H9 (cell line): ENCODE results near the gene MEG3. TPM values are rescaled to one million over a fixed set of nuclear protein-coding genes. Genes with fewer than 3 reads are reported as not detected.
A peak's percentile ranks its signal among the peaks of the same experiment; 100 is the strongest.

Source experiments
- DNase-seq: peaks from one replicate; pipeline ENCODE4 v3.0.0-alpha.2; 2017
- H2AFZ ChIP-seq: one replicate; pipeline ENCODE4 v1.6.1; 2013; ENCODE audit warnings: mild to moderate bottlenecking, low read length, control low read depth, moderate library complexity
- H2AK5ac ChIP-seq: 2 replicates; pipeline ENCODE4 v1.6.1; 2013; ENCODE audit warnings: low read length, control low read depth, mixed read lengths; ENCODE audit not compliant: insufficient read length
- H2BK120ac ChIP-seq: one replicate; pipeline ENCODE4 v1.6.1; 2013; ENCODE audit warnings: low read depth, mild to moderate bottlenecking, low read length, control low read depth, inconsistent platforms; ENCODE audit not compliant: poor library complexity, severe bottlenecking
- H2BK12ac ChIP-seq: 2 replicates; pipeline ENCODE4 v1.6.1; 2013; ENCODE audit warnings: low read length, control low read depth, mixed read lengths, low read depth; ENCODE audit not compliant: insufficient read length
- H2BK15ac ChIP-seq: 2 replicates; pipeline ENCODE4 v1.6.1; 2013; ENCODE audit warnings: low read depth, low read length, control low read depth
- H2BK20ac ChIP-seq: one replicate; pipeline ENCODE4 v1.6.1; 2013; ENCODE audit warnings: low read depth, mild to moderate bottlenecking, low read length, control low read depth, inconsistent platforms; ENCODE audit not compliant: poor library complexity, severe bottlenecking
- H2BK5ac ChIP-seq: 2 replicates; pipeline ENCODE4 v1.6.1; 2013; ENCODE audit warnings: low read length, control low read depth, mixed read lengths; ENCODE audit not compliant: insufficient read length
- H3K14ac ChIP-seq: 2 replicates; pipeline ENCODE4 v1.6.1; 2013; ENCODE audit warnings: low read length, control low read depth; ENCODE audit not compliant: insufficient read depth
- H3K18ac ChIP-seq: 2 replicates; pipeline ENCODE4 v1.6.1; 2013; ENCODE audit warnings: low read depth, mild to moderate bottlenecking, mixed read lengths, low read length, control low read depth; ENCODE audit not compliant: insufficient read length
- H3K23ac ChIP-seq: 2 replicates; pipeline ENCODE4 v1.6.1; 2013; ENCODE audit warnings: low read length, control low read depth, mixed read lengths, low read depth; ENCODE audit not compliant: insufficient read length
- H3K23me2 ChIP-seq: 2 replicates; pipeline ENCODE4 v1.6.1; 2013; ENCODE audit warnings: low read depth, mild to moderate bottlenecking, mixed read lengths, low read length, control low read depth; ENCODE audit not compliant: insufficient read length, poor library complexity, severe bottlenecking
- H3K27ac ChIP-seq: 2 replicates; pipeline ENCODE4 v1.5.1; 2013; ENCODE audit warnings: low read length, control low read depth, mixed read lengths, low read depth; ENCODE audit not compliant: insufficient read length
- H3K27me3 ChIP-seq: 2 replicates; pipeline ENCODE4 v1.6.1; 2013; ENCODE audit warnings: low read length, control low read depth, inconsistent platforms; ENCODE audit not compliant: insufficient read depth
- H3K4ac ChIP-seq: 2 replicates; pipeline ENCODE4 v1.6.1; 2013; ENCODE audit warnings: low read depth, mild to moderate bottlenecking, control low read depth, inconsistent platforms, low read length, moderate library complexity
- H3K4me1 ChIP-seq: 2 replicates; pipeline ENCODE4 v1.6.1; 2013; ENCODE audit warnings: low read length, control low read depth, inconsistent platforms; ENCODE audit not compliant: insufficient read depth
- H3K4me2 ChIP-seq: 2 replicates; pipeline ENCODE4 v1.6.1; 2013; ENCODE audit warnings: low read length, control low read depth, mixed read lengths; ENCODE audit not compliant: insufficient read length, insufficient read depth
- H3K56ac ChIP-seq: 2 replicates; pipeline ENCODE4 v1.6.1; 2013; ENCODE audit warnings: low read depth, mild to moderate bottlenecking, mixed read lengths, low read length, control low read depth; ENCODE audit not compliant: insufficient read length
- H3K79me1 ChIP-seq: 2 replicates; pipeline ENCODE4 v1.6.1; 2013; ENCODE audit warnings: low read depth, mild to moderate bottlenecking, moderate library complexity, low read length, control low read depth, inconsistent platforms; ENCODE audit not compliant: insufficient read depth, poor library complexity, severe bottlenecking
- H3K79me2 ChIP-seq: 2 replicates; pipeline ENCODE4 v1.6.1; 2013; ENCODE audit warnings: low read length, control low read depth, inconsistent platforms; ENCODE audit not compliant: insufficient read depth
- H3K9ac ChIP-seq: 2 replicates; pipeline ENCODE4 v1.6.1; 2013; ENCODE audit warnings: low read length, control low read depth, mixed read lengths; ENCODE audit not compliant: insufficient read length; ENCODE audit errors: extremely low read depth
- H3K9me3 ChIP-seq: one replicate; pipeline ENCODE4 v1.6.1; 2013; ENCODE audit warnings: low read depth, low read length, inconsistent platforms; ENCODE audit not compliant: control insufficient read depth
- H3T11ph ChIP-seq: one replicate; pipeline ENCODE4 v1.6.1; 2013; ENCODE audit warnings: mild to moderate bottlenecking, low read length, control low read depth, inconsistent platforms
- H4K20me1 ChIP-seq: one replicate; pipeline ENCODE4 v1.6.1; 2013; ENCODE audit not compliant: control insufficient read depth, insufficient read length, insufficient read depth
- H4K5ac ChIP-seq: 2 replicates; pipeline ENCODE4 v1.6.1; 2013; ENCODE audit warnings: low read depth, mild to moderate bottlenecking, mixed read lengths, low read length, control low read depth; ENCODE audit not compliant: insufficient read length
- H4K8ac ChIP-seq: replicated peaks from 2 replicates; pipeline ENCODE4 v1.6.1; 2013; ENCODE audit warnings: low read length, control low read depth, mixed read lengths, low read depth; ENCODE audit not compliant: insufficient read length
- H4K91ac ChIP-seq: 2 replicates; pipeline ENCODE4 v1.6.1; 2013; ENCODE audit warnings: low read depth, mild to moderate bottlenecking, moderate library complexity, mixed read lengths, low read length, control low read depth; ENCODE audit not compliant: insufficient read length
- H3K27ac Mint-ChIP-seq, 3 experiments: 2 replicates in 2 of 3; 3 replicates in 1 of 3; pipeline ENCODE4 v1.8.0; 2020 to 2021; ENCODE audit warnings: mixed read lengths in 3 of 3, mild to moderate bottlenecking in 1 of 3, moderate library complexity in 1 of 3
- H3K27me3 Mint-ChIP-seq: 2 replicates; pipeline ENCODE4 v1.8.0; 2021; ENCODE audit warnings: low read depth, mild to moderate bottlenecking, moderate library complexity, mixed read lengths
- H3K36me3 Mint-ChIP-seq, 3 experiments: 2 replicates in 2 of 3; 3 replicates in 1 of 3; pipeline ENCODE4 v1.8.0; 2020 to 2021; ENCODE audit warnings: low read depth in 3 of 3, mixed read lengths in 3 of 3; ENCODE audit not compliant: insufficient read depth in 1 of 3
- H3K4me1 Mint-ChIP-seq, 2 experiments: 2 replicates each; pipeline ENCODE4 v1.8.0; 2020; ENCODE audit warnings: mixed read lengths in 2 of 2
- H3K4me3 Mint-ChIP-seq, 2 experiments: 2 replicates in 1 of 2; 3 replicates in 1 of 2; pipeline ENCODE4 v1.8.0; 2020 to 2021; ENCODE audit warnings: mild to moderate bottlenecking in 2 of 2, mixed read lengths in 2 of 2, moderate library complexity in 1 of 2
- H3K9me3 Mint-ChIP-seq, 2 experiments: 2 replicates in 1 of 2; 3 replicates in 1 of 2; pipeline ENCODE4 v1.8.0; 2020; ENCODE audit warnings: mild to moderate bottlenecking in 2 of 2, mixed read lengths in 2 of 2, moderate library complexity in 1 of 2
- WGBS: extraction: QIAGEN DNeasy Blood & Tissue Kit; methylation state at CpG from one replicate; pipeline ENCODE4 v1.1.7; 2013; ENCODE audit warnings: missing lambda C conversion rate, low lambda C conversion rate, mixed read lengths; ENCODE audit not compliant: insufficient read length; ENCODE audit errors: extremely low coverage; 5-methylcytosine and 5-hydroxymethylcytosine counted together
- total RNA-seq: library from RNA; stranded (reverse); gene quantifications from 2 replicates; pipeline ENCODE4 v1.2.1, GENCODE V29; 2021
- TF ChIP-seq, protein P1 (sequence below): fragments of 200-600 bp; sonication (generic); conservative IDR thresholded peaks from 3 replicates; pipeline ENCODE4 v1.8.0; 2021; ENCODE audit warnings: antibody characterized with exemption, mild to moderate bottlenecking

MEG3 gene
- total RNA-seq, 1 experiment from 2014 or later = 0.52 TPM

DNA sequence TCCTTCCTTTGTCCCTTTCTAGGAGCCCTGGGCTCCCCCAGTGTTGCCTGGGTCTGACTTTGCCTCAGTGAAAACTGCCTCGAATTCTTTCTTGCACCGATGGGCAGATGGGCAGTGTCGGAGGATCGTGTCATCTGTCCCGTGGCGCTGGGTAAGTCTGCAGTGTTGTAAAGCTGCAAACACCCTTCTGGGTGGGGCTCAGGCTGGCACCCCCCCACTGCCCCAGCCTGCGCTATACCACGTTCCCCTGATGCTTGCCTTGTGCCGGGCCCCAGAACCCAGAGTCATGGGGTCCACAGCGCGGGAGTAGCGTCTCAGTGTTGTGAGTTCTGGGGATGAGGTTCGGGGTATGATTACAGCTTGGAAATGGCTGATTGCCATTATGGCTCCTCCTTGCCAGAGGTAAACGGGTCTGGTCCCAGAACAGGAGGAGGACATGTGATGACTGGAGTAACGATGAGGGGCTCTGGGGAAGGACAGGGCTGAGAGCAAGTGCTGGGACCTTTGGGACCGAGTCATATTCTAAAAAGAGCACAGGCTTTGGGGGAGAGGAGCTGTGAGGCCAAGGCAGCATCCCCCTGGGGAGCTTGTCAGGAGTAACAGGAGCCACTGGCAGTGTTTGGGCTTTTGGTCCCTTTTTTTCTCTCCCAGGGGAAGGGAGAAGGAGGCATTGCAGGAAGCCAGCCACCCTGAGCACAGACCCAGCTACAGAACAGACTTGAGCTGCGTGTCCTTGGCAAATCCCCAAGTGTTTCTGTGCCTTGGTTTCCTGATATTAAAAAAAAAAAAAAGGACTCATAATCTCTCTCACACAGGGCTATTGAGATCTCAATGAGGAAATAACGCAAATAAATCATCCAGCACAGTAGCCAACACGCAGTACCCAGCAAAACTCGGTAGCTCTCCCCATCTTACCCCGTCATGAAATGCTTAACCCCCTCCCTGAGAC is 73.3 kb downstream of the MEG3 start:
- H3K79me2 ChIP-seq = no peaks in the 10 kb centered on the region
- H2BK20ac ChIP-seq = no peak overlapping the region
- H3K14ac ChIP-seq = peak overlapping the region; percentile 55
- no peak overlapping the region for H3K23ac ChIP-seq
- Mint-ChIP-seq H3K4me1 (peaks cover 34 to 69% of the 10 kb centered on the region in 2 experiments), H3K36me3 (peaks cover 0 to 7% (median 2%) of the 10 kb centered on the region in 3 experiments; a peak in 4 of 7 replicates), H3K27me3 (peaks cover 47% of the 10 kb centered on the region), H3K4me3 (peak overlapping the region in 1 of 2 experiments; percentile 79; a peak in 2 of 5 replicates), H3K9me3 (peaks cover 3 to 7% of the 10 kb centered on the region in 2 experiments), H3K27ac (no peak overlapping the region)
- H2BK12ac ChIP-seq = no peak overlapping the region
- TF ChIP-seq, protein P1, sequence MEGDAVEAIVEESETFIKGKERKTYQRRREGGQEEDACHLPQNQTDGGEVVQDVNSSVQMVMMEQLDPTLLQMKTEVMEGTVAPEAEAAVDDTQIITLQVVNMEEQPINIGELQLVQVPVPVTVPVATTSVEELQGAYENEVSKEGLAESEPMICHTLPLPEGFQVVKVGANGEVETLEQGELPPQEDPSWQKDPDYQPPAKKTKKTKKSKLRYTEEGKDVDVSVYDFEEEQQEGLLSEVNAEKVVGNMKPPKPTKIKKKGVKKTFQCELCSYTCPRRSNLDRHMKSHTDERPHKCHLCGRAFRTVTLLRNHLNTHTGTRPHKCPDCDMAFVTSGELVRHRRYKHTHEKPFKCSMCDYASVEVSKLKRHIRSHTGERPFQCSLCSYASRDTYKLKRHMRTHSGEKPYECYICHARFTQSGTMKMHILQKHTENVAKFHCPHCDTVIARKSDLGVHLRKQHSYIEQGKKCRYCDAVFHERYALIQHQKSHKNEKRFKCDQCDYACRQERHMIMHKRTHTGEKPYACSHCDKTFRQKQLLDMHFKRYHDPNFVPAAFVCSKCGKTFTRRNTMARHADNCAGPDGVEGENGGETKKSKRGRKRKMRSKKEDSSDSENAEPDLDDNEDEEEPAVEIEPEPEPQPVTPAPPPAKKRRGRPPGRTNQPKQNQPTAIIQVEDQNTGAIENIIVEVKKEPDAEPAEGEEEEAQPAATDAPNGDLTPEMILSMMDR = no peak
- H2BK15ac ChIP-seq = no peak overlapping the region
- H3K23me2 ChIP-seq = peaks cover 7% of the 10 kb centered on the region
- peak; percentile 28 for DNase-seq
- no peak overlapping the region for H3K9ac ChIP-seq
- no peak overlapping the region for H3K56ac ChIP-seq
- no peaks in the 10 kb centered on the region for H4K20me1 ChIP-seq
- H3K4me2 ChIP-seq = no peak overlapping the region
- H3K9me3 ChIP-seq = no peaks in the 10 kb centered on the region
- WGBS = no CpG with 5 or more reads among the region's 21 CpGs
- H3K27me3 ChIP-seq = no peaks in the 10 kb centered on the region; the same call in 1 of the 2 replicates
- H3K4me1 ChIP-seq = peaks cover 2% of the 10 kb centered on the region; the same call in 1 of the 2 replicates
- no peak overlapping the region for H2BK5ac ChIP-seq
- H3K18ac ChIP-seq = no peak overlapping the region
- no peak overlapping the region for H4K91ac ChIP-seq
- H3T11ph ChIP-seq = no peak overlapping the region
- H3K27ac ChIP-seq = no peak overlapping the region
- no peak overlapping the region for H4K8ac ChIP-seq
- no peak overlapping the region for H2AFZ ChIP-seq
- no peak overlapping the region for H3K4ac ChIP-seq
- no peak overlapping the region for H2BK120ac ChIP-seq
- no peak overlapping the region for H2AK5ac ChIP-seq
- H4K5ac ChIP-seq = no peak overlapping the region
- H3K79me1 ChIP-seq = no peaks in the 10 kb centered on the region
